ENCODE measurements around the gene CLASRP.
"Not testable (repeated sequence)": the region's sequence is repeated elsewhere in the genome, so short reads cannot be mapped to it uniquely, and the experiment has no call there.

The CLASRP gene

GRCh38 chr19:45104658-45105349, 66.0 kb downstream of the CLASRP start:
- DNase-seq, result no peak

- not testable (repeated sequence) for DNase-seq
These were observed 67.5 kb downstream of the CLASRP start for GRCh38 chr19:45106363-45106762.

GRCh38 chr19:45107621-45108150, 68.8 kb downstream of the CLASRP start:
- no peak for DNase-seq

GRCh38 chr19:45110851-45111266, 72.0 kb downstream of the CLASRP start:
- DNase-seq, result no peak

- DNase-seq, result no peak
These were observed 73.4 kb downstream of the CLASRP start for GRCh38 chr19:45112111-45112827.

GRCh38 chr19:45113628-45114027, 74.8 kb downstream of the CLASRP start:
- DNase-seq, result no peak

GRCh38 chr19:45114116-45114515, 75.3 kb downstream of the CLASRP start:
- no peak for DNase-seq

- DNase-seq, result no peak
These were observed 77.2 kb downstream of the CLASRP start for GRCh38 chr19:45115809-45116615.

- peak; percentile 12 for DNase-seq
These were observed 78.3 kb downstream of the CLASRP start for GRCh38 chr19:45117167-45117594.

- no peak for DNase-seq
These were observed 78.8 kb downstream of the CLASRP start for GRCh38 chr19:45117671-45118070.

GRCh38 chr19:45118106-45118505, 79.3 kb downstream of the CLASRP start:
- DNase-seq, result no peak

- not testable (repeated sequence) for DNase-seq
These were observed 79.9 kb downstream of the CLASRP start for GRCh38 chr19:45118591-45119355.

- no peak for DNase-seq
These were observed 80.7 kb downstream of the CLASRP start for GRCh38 chr19:45119582-45119981.

Measured in fibroblast of upper back skin (primary cell).